K562 (cell line): ENCODE results near the gene GTPBP2. TPM values are rescaled to one million over a fixed set of nuclear protein-coding genes. Genes with fewer than 3 reads are reported as not detected.

Experiments used
- ATF7 ChIP-seq: fragments of 450-650 bp; IDR thresholded peaks from 2 replicates; pipeline ENCODE4 v1.7.1; 2014; ENCODE audit warnings: mild to moderate bottlenecking, moderate library complexity
- CBX3 ChIP-seq, 2 experiments: IDR thresholded peaks; 1 replicate in 1 of 2; 2 replicates in 1 of 2; pipeline ENCODE4 v1.6.1; 2012; ENCODE audit warnings: inconsistent platforms in 2 of 2, low read length in 2 of 2, borderline replicate concordance in 1 of 2, control low read depth in 1 of 2
- FOSL1 ChIP-seq: fragments of 200-800 bp; sonication (Bioruptor generic); conservative IDR thresholded peaks from 2 replicates; pipeline ENCODE4 v1.6.1; 2016; ENCODE audit warnings: missing genetic modification characterization, missing compliant biosample characterization
- JUN ChIP-seq, 2 experiments: sonication (generic) in 1 of 2; formaldehyde crosslinking in 1 of 2; IDR thresholded peaks; 2 replicates each; pipeline versions ENCODE4 v1.6.1 to v1.8.0; 2012 to 2022; ENCODE audit warnings: borderline replicate concordance in 2 of 2, mild to moderate bottlenecking in 2 of 2, improper control_type of control experiment in 1 of 2, low read depth in 1 of 2, low read length in 1 of 2, missing genetic modification reagents in 1 of 2
- SNRNP70 ChIP-seq: fragments of 200-400 bp; formaldehyde crosslinking; optimal IDR thresholded peaks from 2 replicates; pipeline ENCODE3; 2017; ENCODE audit warnings: low read depth, low read length
- SPI1 ChIP-seq: IDR thresholded peaks from 2 replicates; pipeline ENCODE4 v1.6.1; 2011; ENCODE audit warnings: low read depth, low read length, control low read depth, borderline replicate concordance
- TARDBP ChIP-seq: fragments of 450-650 bp; IDR thresholded peaks from 2 replicates; pipeline ENCODE4 v1.6.1; 2016
- TCFL5 ChIP-seq: fragments of 250-450 bp; sonication (Bioruptor Pico); conservative IDR thresholded peaks from 2 replicates; pipeline ENCODE4 v1.6.1; 2021; ENCODE audit warnings: mild to moderate bottlenecking, moderate library complexity, matching md5 sums
- ZNF696 ChIP-seq: fragments of 250-450 bp; sonication (Bioruptor Pico); conservative IDR thresholded peaks from 2 replicates; pipeline ENCODE4 v1.4.0; 2020; ENCODE audit warnings: mild to moderate bottlenecking, moderate library complexity
- polyA plus RNA-seq, 8 experiments: library from polyadenylated mRNA; depleted of rRNA in 4 of 8; stranded (reverse) in 5 of 8; unstranded in 3 of 8; fragments of >200 nt; fragmentation: Nextera tagmentation in 2 of 8; fragmentation: Illumina TruSeq in 1 of 8; extraction: Ambion mirVana in 2 of 8; extraction: Trizol in 1 of 8; gene quantifications; 2 replicates each; pipeline versions ENCODE4 v1.2.1 to v1.2.3, GENCODE V29; 2011 to 2014; ENCODE audit warnings: inconsistent platforms in 1 of 8, missing spikeins in 1 of 8
- total RNA-seq, 7 experiments: library from RNA; depleted of rRNA in 6 of 7; stranded (reverse); fragments of >200 nt in 6 of 7; fragmentation: Illumina TruSeq in 2 of 7; extraction: Trizol in 2 of 7; gene quantifications; 2 replicates each; pipeline versions ENCODE4 v1.2.1 to v1.2.3, GENCODE V29; 2011 to 2021; ENCODE audit warnings: low replicate concordance in 1 of 7
- TF ChIP-seq, protein P1 (sequence below): IDR thresholded peaks from 2 replicates; pipeline ENCODE4 v1.6.1; 2011; ENCODE audit warnings: borderline replicate concordance, low read depth, mild to moderate bottlenecking, moderate library complexity, low read length; ENCODE audit not compliant: insufficient read depth, poor library complexity, severe bottlenecking
- TF ChIP-seq, protein P2 (sequence below): sonication (generic); formaldehyde crosslinking; IDR thresholded peaks from 2 replicates; pipeline ENCODE4 v1.8.1; 2023; ENCODE audit warnings: mild to moderate bottlenecking, missing genetic modification reagents
- TF ChIP-seq, protein P3 (sequence below), 2 experiments: fragments of 450-650 bp in 1 of 2; sonication (generic) in 1 of 2; formaldehyde crosslinking in 1 of 2; IDR thresholded peaks; 2 replicates each; pipeline versions ENCODE4 v1.7.1 to v1.9.0; 2016 to 2022; ENCODE audit warnings: inconsistent platforms in 1 of 2, mild to moderate bottlenecking in 1 of 2, missing genetic modification reagents in 1 of 2

Gene GTPBP2
- total and polyA plus RNA-seq, 9 of the 15 experiments (the other 6 are each of a cell fraction or from before 2014, with no cell fraction given): 48.4 to 196 (median 111) TPM

DNA sequence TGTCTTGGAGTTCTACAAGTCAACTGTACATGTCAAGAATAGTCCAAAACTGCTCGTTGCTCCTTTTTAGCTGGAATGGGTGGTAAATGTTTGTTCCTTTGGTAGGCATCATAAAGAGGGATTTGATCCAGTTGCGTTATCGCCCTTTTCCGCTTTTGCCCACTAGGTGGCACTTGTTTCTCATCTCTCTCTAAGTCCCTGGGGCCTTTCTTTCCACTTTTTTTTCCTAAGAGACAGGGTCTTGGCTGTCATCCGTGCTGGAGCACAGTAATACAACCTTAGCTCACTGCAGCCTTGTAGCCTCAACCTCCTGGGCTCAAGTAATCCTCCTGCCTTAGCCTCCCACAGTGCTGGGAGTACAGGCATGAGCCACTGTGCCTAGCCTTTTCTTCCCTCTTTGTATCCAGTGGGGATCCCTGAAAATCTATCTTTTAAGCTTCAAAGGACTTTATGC, 20.7 kb downstream of the GTPBP2 start (continued):
- TF ChIP-seq, protein P1, sequence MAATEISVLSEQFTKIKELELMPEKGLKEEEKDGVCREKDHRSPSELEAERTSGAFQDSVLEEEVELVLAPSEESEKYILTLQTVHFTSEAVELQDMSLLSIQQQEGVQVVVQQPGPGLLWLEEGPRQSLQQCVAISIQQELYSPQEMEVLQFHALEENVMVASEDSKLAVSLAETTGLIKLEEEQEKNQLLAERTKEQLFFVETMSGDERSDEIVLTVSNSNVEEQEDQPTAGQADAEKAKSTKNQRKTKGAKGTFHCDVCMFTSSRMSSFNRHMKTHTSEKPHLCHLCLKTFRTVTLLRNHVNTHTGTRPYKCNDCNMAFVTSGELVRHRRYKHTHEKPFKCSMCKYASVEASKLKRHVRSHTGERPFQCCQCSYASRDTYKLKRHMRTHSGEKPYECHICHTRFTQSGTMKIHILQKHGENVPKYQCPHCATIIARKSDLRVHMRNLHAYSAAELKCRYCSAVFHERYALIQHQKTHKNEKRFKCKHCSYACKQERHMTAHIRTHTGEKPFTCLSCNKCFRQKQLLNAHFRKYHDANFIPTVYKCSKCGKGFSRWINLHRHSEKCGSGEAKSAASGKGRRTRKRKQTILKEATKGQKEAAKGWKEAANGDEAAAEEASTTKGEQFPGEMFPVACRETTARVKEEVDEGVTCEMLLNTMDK: peak; percentile 74
- TF ChIP-seq CBX3 (IDR thresholded peaks at IDR 0.05; ENCODE audit: borderline replicate concordance in 1 of 2, low read length in 2 of 2) (peak in 1 of 2 experiments; percentile 33; a peak in 1 of 3 replicates), ZNF696 (CRISPR knock-in tag) (no peak), JUN (IDR thresholded peaks at IDR 0.05; ENCODE audit: borderline replicate concordance, low read depth, low read length) (peak; percentile 29; the same call in 1 of the 2 replicates), JUN (CRISPR knock-in tag; IDR thresholded peaks at IDR 0.05; ENCODE audit: borderline replicate concordance) (no peak), TARDBP (0 out of 2 replicates have a peak, but pooled peaks have one; percentile 34), FOSL1 (tag) (peak; percentile 3; the same call in 1 of the 2 replicates), ATF7 (peak; percentile 31; the same call in 1 of the 2 replicates), SPI1 (no peak), SNRNP70 (no peak), TCFL5 (CRISPR knock-in tag) (no peak)
- TF ChIP-seq, protein P2, sequence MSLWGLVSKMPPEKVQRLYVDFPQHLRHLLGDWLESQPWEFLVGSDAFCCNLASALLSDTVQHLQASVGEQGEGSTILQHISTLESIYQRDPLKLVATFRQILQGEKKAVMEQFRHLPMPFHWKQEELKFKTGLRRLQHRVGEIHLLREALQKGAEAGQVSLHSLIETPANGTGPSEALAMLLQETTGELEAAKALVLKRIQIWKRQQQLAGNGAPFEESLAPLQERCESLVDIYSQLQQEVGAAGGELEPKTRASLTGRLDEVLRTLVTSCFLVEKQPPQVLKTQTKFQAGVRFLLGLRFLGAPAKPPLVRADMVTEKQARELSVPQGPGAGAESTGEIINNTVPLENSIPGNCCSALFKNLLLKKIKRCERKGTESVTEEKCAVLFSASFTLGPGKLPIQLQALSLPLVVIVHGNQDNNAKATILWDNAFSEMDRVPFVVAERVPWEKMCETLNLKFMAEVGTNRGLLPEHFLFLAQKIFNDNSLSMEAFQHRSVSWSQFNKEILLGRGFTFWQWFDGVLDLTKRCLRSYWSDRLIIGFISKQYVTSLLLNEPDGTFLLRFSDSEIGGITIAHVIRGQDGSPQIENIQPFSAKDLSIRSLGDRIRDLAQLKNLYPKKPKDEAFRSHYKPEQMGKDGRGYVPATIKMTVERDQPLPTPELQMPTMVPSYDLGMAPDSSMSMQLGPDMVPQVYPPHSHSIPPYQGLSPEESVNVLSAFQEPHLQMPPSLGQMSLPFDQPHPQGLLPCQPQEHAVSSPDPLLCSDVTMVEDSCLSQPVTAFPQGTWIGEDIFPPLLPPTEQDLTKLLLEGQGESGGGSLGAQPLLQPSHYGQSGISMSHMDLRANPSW: no peak
- TF ChIP-seq, protein P3, sequence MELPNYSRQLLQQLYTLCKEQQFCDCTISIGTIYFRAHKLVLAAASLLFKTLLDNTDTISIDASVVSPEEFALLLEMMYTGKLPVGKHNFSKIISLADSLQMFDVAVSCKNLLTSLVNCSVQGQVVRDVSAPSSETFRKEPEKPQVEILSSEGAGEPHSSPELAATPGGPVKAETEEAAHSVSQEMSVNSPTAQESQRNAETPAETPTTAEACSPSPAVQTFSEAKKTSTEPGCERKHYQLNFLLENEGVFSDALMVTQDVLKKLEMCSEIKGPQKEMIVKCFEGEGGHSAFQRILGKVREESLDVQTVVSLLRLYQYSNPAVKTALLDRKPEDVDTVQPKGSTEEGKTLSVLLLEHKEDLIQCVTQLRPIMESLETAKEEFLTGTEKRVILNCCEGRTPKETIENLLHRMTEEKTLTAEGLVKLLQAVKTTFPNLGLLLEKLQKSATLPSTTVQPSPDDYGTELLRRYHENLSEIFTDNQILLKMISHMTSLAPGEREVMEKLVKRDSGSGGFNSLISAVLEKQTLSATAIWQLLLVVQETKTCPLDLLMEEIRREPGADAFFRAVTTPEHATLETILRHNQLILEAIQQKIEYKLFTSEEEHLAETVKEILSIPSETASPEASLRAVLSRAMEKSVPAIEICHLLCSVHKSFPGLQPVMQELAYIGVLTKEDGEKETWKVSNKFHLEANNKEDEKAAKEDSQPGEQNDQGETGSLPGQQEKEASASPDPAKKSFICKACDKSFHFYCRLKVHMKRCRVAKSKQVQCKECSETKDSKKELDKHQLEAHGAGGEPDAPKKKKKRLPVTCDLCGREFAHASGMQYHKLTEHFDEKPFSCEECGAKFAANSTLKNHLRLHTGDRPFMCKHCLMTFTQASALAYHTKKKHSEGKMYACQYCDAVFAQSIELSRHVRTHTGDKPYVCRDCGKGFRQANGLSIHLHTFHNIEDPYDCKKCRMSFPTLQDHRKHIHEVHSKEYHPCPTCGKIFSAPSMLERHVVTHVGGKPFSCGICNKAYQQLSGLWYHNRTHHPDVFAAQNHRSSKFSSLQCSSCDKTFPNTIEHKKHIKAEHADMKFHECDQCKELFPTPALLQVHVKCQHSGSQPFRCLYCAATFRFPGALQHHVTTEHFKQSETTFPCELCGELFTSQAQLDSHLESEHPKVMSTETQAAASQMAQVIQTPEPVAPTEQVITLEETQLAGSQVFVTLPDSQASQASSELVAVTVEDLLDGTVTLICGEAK (IDR thresholded peaks at IDR 0.05): no peak
- TF ChIP-seq, protein P3 (CRISPR knock-in tag; IDR thresholded peaks at IDR 0.05): no peak
